ENCODE data around the gene THSD1. TPM values are rescaled to one million over a fixed set of nuclear protein-coding genes. Genes with fewer than 3 reads are reported as not detected.

The THSD1 gene
- total and polyA plus RNA-seq, 10 of the 15 experiments (the other 5 are each of a cell fraction or from before 2014, with no cell fraction given): 0.03 to 0.20 (median 0.13) TPM; not detected in 2

- POLR2A ChIA-PET: no interaction called here
- Histone ChIP-seq H3K27me3 (replicated peaks in 1 of 2; ENCODE audit: control insufficient read depth in 2 of 2, insufficient read depth in 2 of 2, low read length in 1 of 2) (no peaks in the 10 kb centered on the region), H3K36me3 (ENCODE audit: control insufficient read depth in 2 of 2, insufficient read depth in 2 of 2, low read length in 1 of 2) (peaks cover 0 to 14% of the 10 kb centered on the region in 2 experiments; a peak in 3 of 4 replicates), H3K9me3 (replicated peaks; ENCODE audit: control insufficient read depth, insufficient read depth, low read length) (no peaks in the 10 kb centered on the region), H3K9ac (ENCODE audit: control insufficient read depth, insufficient read depth, low read length) (no peak overlapping the region), H3K79me2 (ENCODE audit: control insufficient read depth, insufficient read depth, low read length) (no peaks in the 10 kb centered on the region), H3K4me1 (ENCODE audit: control insufficient read depth, insufficient read depth, low read length) (no peaks in the 10 kb centered on the region), H4K20me1 (ENCODE audit: control insufficient read depth, insufficient read depth) (no peaks in the 10 kb centered on the region), H3K27ac (ENCODE audit: control insufficient read depth, insufficient read depth) (no peak overlapping the region), H3K4me2 (ENCODE audit: control insufficient read depth, insufficient read depth) (no peak overlapping the region), H2AFZ (ENCODE audit: control insufficient read depth, low read depth, low read length) (no peak overlapping the region), H3K4me3 (no peak overlapping the region)
- no peak for FAIRE-seq
- CTCF ChIA-PET: interaction anchor here (1.4 kb wide), 1 partner anchor 18 kb away, joined by 5 read pairs; the partner anchor contains the start of gene VPS36
- no peak for ATAC-seq
- BruUV-seq (replicated peaks): no TSS peak
- intact Hi-C loops (cut with micrococcal nuclease; ENCODE audit: unreplicated experiment): no loop called here
- in situ Hi-C loops (cut with MboI): no loop called here
- WGBS (ENCODE audit: insufficient coverage, insufficient replicate concordance, low lambda C conversion rate, missing lambda C conversion rate): 100% methylated on average over 2 of the region's 2 CpGs
- RAD21 ChIA-PET (ENCODE audit: unreplicated experiment): no interaction called here
- no peak for TF ChIP-seq TAF1 (IDR thresholded peaks at IDR 0.05; ENCODE audit: borderline replicate concordance, low read depth, low read length)
- TF ChIP-seq TCF7 (IDR thresholded peaks at IDR 0.05; ENCODE audit: borderline replicate concordance): no peak
- no peak for TF ChIP-seq SPI1 (IDR thresholded peaks at IDR 0.05; ENCODE audit: borderline replicate concordance, insufficient read depth, low read depth, low read length)
- TF ChIP-seq ZNF207 (IDR thresholded peaks at IDR 0.05; ENCODE audit: borderline replicate concordance): no peak
- no peak for TF ChIP-seq YY1 (IDR thresholded peaks at IDR 0.05; ENCODE audit: low read depth, low read length)
- TF ChIP-seq PAX5 (IDR thresholded peaks at IDR 0.05; ENCODE audit: borderline replicate concordance, low read depth, low read length): no peak
- no peak for TF ChIP-seq SMARCA5 (IDR thresholded peaks at IDR 0.05)
- TF ChIP-seq, protein P1, sequence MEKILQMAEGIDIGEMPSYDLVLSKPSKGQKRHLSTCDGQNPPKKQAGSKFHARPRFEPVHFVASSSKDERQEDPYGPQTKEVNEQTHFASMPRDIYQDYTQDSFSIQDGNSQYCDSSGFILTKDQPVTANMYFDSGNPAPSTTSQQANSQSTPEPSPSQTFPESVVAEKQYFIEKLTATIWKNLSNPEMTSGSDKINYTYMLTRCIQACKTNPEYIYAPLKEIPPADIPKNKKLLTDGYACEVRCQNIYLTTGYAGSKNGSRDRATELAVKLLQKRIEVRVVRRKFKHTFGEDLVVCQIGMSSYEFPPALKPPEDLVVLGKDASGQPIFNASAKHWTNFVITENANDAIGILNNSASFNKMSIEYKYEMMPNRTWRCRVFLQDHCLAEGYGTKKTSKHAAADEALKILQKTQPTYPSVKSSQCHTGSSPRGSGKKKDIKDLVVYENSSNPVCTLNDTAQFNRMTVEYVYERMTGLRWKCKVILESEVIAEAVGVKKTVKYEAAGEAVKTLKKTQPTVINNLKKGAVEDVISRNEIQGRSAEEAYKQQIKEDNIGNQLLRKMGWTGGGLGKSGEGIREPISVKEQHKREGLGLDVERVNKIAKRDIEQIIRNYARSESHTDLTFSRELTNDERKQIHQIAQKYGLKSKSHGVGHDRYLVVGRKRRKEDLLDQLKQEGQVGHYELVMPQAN (conservative IDR thresholded peaks at IDR 0.05): no peak
- no peak for TF ChIP-seq SMC3 (IDR thresholded peaks at IDR 0.05; ENCODE audit: borderline replicate concordance, low read length)
- TF ChIP-seq TCF12 (IDR thresholded peaks at IDR 0.05; ENCODE audit: low read depth, low read length): no peak
- SMC1A ChIA-PET (ENCODE audit: uncharacterized antibody, unreplicated experiment): interaction anchor here (1.4 to 1.6 kb wide), 2 partner anchors 9 to 11 kb away, joined by 3 to 5 read pairs; no protein-coding TSS in a partner anchor
- DNase-seq (ENCODE audit: low read depth, low spot score): no peak
Measured at GRCh38 chr13:52432456-52432855, 26.5 kb upstream of the THSD1 start.
